Cardiac fibroblast (primary cell): Measurements from ENCODE around the gene FAM118A.
"Not testable (repeated sequence)": the region's sequence is repeated elsewhere in the genome, so short reads cannot be mapped to it uniquely, and the experiment has no call there.

ENCODE experiments used
- DNase-seq, 2 donors: peaks; one replicate each; pipeline versions ENCODE4 v3.0.0 to v3.0.0-alpha.2; 2010; ENCODE audit warnings: low read depth in 2 of 2
- H3K4me3 ChIP-seq, 2 donors: replicated peaks in 1 of 2; 1 replicate in 1 of 2; 2 replicates in 1 of 2; pipeline ENCODE4 v1.5.1; 2011; ENCODE audit warnings: low read depth in 2 of 2, low read length in 2 of 2, mild to moderate bottlenecking in 2 of 2, moderate library complexity in 1 of 2
- TF ChIP-seq, protein P1 (sequence below): IDR thresholded peaks from one replicate; pipeline ENCODE4 v1.5.1; 2011; ENCODE audit warnings: low read depth, mild to moderate bottlenecking, low read length, inconsistent platforms

The FAM118A gene

DNA sequence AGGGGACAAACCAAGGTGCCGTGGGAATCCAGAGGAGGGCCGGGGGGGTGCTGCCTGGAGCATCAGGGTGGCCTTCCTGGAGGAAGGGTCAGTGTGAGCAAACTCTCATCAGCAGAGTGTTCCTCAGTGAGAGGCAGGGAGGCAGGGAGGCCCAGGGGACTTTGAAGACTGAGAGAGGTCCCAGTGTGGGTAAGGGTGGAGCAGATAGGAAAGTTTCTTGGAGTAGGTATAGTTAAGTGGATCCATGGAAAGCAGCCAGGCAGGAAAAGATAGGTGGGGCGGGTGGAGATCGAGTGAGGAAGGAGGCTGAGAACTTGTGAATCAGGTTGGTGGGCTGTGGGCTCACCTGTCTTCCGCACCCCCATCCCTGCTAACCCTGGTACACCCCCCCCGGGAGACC lies 15.7 kb upstream of the FAM118A start:
- H3K4me3 ChIP-seq, result no peak overlapping the region
- TF ChIP-seq, protein P1, sequence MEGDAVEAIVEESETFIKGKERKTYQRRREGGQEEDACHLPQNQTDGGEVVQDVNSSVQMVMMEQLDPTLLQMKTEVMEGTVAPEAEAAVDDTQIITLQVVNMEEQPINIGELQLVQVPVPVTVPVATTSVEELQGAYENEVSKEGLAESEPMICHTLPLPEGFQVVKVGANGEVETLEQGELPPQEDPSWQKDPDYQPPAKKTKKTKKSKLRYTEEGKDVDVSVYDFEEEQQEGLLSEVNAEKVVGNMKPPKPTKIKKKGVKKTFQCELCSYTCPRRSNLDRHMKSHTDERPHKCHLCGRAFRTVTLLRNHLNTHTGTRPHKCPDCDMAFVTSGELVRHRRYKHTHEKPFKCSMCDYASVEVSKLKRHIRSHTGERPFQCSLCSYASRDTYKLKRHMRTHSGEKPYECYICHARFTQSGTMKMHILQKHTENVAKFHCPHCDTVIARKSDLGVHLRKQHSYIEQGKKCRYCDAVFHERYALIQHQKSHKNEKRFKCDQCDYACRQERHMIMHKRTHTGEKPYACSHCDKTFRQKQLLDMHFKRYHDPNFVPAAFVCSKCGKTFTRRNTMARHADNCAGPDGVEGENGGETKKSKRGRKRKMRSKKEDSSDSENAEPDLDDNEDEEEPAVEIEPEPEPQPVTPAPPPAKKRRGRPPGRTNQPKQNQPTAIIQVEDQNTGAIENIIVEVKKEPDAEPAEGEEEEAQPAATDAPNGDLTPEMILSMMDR, result no peak
- no peak for DNase-seq

DNA sequence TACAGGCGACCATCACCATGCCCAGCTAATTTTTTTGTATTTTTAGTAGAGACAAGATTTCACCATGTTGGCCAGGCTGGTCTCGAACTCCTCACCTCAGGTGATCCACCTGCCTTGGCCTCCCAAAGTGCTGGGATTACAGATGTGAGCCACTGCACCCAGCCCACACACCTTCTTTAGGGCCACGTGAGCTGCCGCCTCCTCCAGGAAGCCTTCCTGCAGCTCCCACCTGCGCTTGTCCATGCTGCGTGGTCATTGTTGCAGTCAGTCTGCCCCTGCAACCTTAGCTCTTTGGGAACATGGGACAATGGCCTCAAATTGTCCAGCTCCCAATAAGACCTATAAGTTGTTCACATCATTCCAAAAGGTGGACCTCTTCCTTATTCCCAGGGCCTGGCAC lies 14.7 kb upstream of the FAM118A start:
- not testable (repeated sequence) for DNase-seq, H3K4me3 ChIP-seq

DNA sequence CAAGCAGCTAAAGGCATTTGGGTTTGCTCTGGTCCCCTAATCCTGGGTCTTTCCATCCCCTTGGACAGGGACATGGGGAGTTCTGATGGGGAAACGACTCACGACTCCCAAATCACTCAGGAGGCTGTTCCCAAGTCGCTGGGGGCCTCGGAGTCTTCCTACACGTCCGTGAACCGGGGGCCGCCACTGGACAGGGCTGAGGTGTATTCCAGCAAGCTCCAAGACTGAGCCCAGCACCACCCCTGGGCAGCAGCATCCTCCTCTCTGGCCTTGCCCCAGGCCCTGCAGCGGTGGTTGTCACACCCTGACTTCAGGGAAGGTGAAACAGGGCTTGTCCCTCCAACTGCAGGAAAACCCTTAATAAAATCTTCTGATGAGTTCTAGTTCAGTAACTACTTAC lies 14.2 kb upstream of the FAM118A start:
- DNase-seq, result no peak
- H3K4me3 ChIP-seq, result no peak overlapping the region
- TF ChIP-seq, protein P1, result no peak

DNA sequence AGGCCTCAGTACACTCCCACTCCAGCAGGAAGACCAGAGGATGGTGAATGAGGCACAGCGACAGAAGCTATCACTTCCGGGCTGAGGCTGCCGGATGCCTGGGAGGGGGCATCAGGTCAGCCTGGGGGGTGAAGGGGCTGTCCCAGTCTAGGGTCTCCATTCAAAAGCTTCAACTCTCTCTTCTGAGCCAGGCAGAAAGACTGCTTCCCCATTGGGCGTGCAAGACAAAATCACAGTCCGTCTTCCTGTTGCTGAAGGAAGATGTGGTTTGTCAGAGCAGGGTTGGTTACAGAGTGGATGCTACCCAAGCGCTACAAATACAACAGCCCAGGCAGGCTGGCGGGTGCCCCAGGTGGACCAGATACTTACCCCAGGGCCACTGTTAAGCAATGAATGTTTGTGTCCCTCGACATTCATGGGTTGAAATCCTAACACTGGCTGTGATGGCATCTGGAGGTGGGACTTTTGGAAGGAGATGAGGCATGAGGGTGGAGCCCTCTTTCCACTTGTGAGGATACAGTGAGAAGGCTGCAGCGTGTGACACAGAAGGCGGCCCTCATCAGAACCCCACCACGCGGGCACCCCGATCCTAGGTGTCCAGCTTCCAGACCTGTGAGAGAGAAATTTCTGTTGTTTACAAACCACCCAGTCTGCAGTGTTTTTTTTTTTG lies 13.0 kb upstream of the FAM118A start:
- DNase-seq, result no peak
- TF ChIP-seq, protein P1, result no peak
- no peak overlapping the region for H3K4me3 ChIP-seq

- TF ChIP-seq, protein P1, result no peak
- no peak for DNase-seq
- H3K4me3 ChIP-seq, result no peak overlapping the region
These were observed 10.7 kb upstream of the FAM118A start for GRCh38 chr22:45298934-45299505.

GRCh38 chr22:45302751-45303150 lies 7.0 kb upstream of the FAM118A start:
- TF ChIP-seq, protein P1, result no peak
- DNase-seq, result no peak
- no peak overlapping the region for H3K4me3 ChIP-seq

- TF ChIP-seq, protein P1, result no peak
- no peak for DNase-seq
These were observed 6.6 kb upstream of the FAM118A start for GRCh38 chr22:45303181-45303580.

More at GRCh38 chr22:45303181-45303580, 6.6 kb upstream of the FAM118A start:
- no peak overlapping the region for H3K4me3 ChIP-seq
